K562 (cell line): ENCODE results near the gene LEAP2. TPM values are rescaled to one million over a fixed set of nuclear protein-coding genes. Genes with fewer than 3 reads are reported as not detected.

Experiments
- ATAC-seq: fragments of 200-7000 bp; cut with Tn5 transposase; 3 replicates; pipeline ENCODE4 v1.9.1; 2020; ENCODE audit warnings: moderate library complexity
- BruUV-seq: library from RNA; stranded (reverse); fragments of 400-500 nt; replicated peaks from 2 replicates; lab custom pipeline; 2021; lab: Mats Ljungman, UMichigan
- CTCF ChIA-PET: fragments of 300-600 bp; formaldehyde crosslinking; extraction: SDS; loops from one replicate; lab custom pipeline; 2021; ENCODE audit warnings: low intra/inter-chr PET ratio; lab: Yijun Ruan, JAX
- POLR2A ChIA-PET: fragments of 300-600, 350-650 bp; sonication (Branson Sonifier 250); formaldehyde crosslinking; extraction: SDS; loops from one replicate; lab custom pipeline; 2021; ENCODE audit warnings: antibody characterized with exemption, inconsistent platforms; lab: Yijun Ruan, JAX
- DNase-seq, 4 experiments: peaks; one replicate each; pipeline versions ENCODE4 v3.0.0 to v3.0.0-alpha.2; 2011 to 2018; ENCODE audit warnings: low spot score in 3 of 4, mixed read lengths in 3 of 4; ENCODE audit errors: extremely low read depth in 1 of 4
- FAIRE-seq: peaks from 2 replicates; lab custom pipeline; 2011; peaks lifted over from hg19 to GRCh38; lab: Jason Lieb, UNC
- H2AFZ ChIP-seq: 2 replicates; pipeline ENCODE4 v1.6.0; 2011; ENCODE audit warnings: low read depth, low read length, control low read depth, inconsistent platforms
- H3K27ac ChIP-seq: fragments of 200-600 bp; 3 replicates; pipeline ENCODE4 v1.8.0; 2011; ENCODE audit warnings: low read depth, mild to moderate bottlenecking, control low read depth, inconsistent platforms, low read length, moderate library complexity, mixed read lengths; ENCODE audit errors: extremely low read depth
- H3K27me3 ChIP-seq, 2 experiments: fragments of 300-600 bp in 1 of 2; 2 replicates in 1 of 2; 3 replicates in 1 of 2; pipeline versions ENCODE4 v1.6.0 to v1.8.0; 2011; ENCODE audit warnings: inconsistent platforms in 2 of 2, low read length in 2 of 2, mild to moderate bottlenecking in 1 of 2, mixed read lengths in 1 of 2, moderate library complexity in 1 of 2; ENCODE audit not compliant: control insufficient read depth in 2 of 2, insufficient read depth in 2 of 2
- H3K36me3 ChIP-seq: fragments of 300-600 bp; 3 replicates; pipeline ENCODE4 v1.8.0; 2011; ENCODE audit warnings: mild to moderate bottlenecking, low read length, inconsistent platforms; ENCODE audit not compliant: control insufficient read depth, insufficient read depth
- H3K4me1 ChIP-seq, 2 experiments: fragments of 200-600 bp in 1 of 2; replicated peaks in 1 of 2; 2 replicates in 1 of 2; 3 replicates in 1 of 2; pipeline versions ENCODE4 v1.5.1 to v1.8.0; 2011; ENCODE audit warnings: inconsistent platforms in 2 of 2, low read length in 2 of 2, mild to moderate bottlenecking in 1 of 2, mixed read lengths in 1 of 2, moderate library complexity in 1 of 2; ENCODE audit not compliant: control insufficient read depth in 2 of 2, insufficient read depth in 2 of 2
- H3K4me2 ChIP-seq: 2 replicates; pipeline ENCODE4 v1.6.1; 2011; ENCODE audit warnings: low read length, control low read depth, inconsistent platforms, mixed read lengths; ENCODE audit not compliant: insufficient read depth
- H3K4me3 ChIP-seq: fragments of 200-600 bp; sonication (generic), shearing (Covaris generic); 2 replicates; pipeline ENCODE4 v1.5.1; 2016; ENCODE audit warnings: control low read depth, inconsistent platforms
- H3K79me2 ChIP-seq: fragments of 200-600 bp; 3 replicates; pipeline ENCODE4 v1.8.0; 2011; ENCODE audit warnings: low read length, inconsistent platforms; ENCODE audit not compliant: control insufficient read depth, insufficient read depth
- H3K9ac ChIP-seq, 2 experiments: 2 replicates each; pipeline versions ENCODE4 v1.6.0 to v1.6.1; 2011; ENCODE audit warnings: low read depth in 2 of 2, low read length in 2 of 2, control low read depth in 1 of 2, inconsistent platforms in 1 of 2, mild to moderate bottlenecking in 1 of 2, mixed read lengths in 1 of 2; ENCODE audit not compliant: insufficient read depth in 1 of 2
- H3K9me1 ChIP-seq: one replicate; pipeline ENCODE4 v1.6.0; 2011; ENCODE audit warnings: inconsistent platforms, mild to moderate bottlenecking, low read length, moderate library complexity; ENCODE audit not compliant: control insufficient read depth, insufficient read depth
- H3K9me3 ChIP-seq: replicated peaks from 2 replicates; pipeline ENCODE4 v1.5.1; 2011; ENCODE audit warnings: low read depth, low read length, inconsistent platforms; ENCODE audit not compliant: control insufficient read depth, insufficient read depth
- H4K20me1 ChIP-seq: replicated peaks from 2 replicates; pipeline ENCODE4 v1.6.1; 2011; ENCODE audit warnings: low read length, inconsistent platforms, mixed read lengths; ENCODE audit not compliant: control insufficient read depth, insufficient read depth
- HINFP ChIP-seq: fragments of 450-650 bp; conservative IDR thresholded peaks from 2 replicates; pipeline ENCODE4 v1.6.1; 2016; ENCODE audit warnings: missing genetic modification characterization, low read depth, mild to moderate bottlenecking, control low read depth, missing compliant biosample characterization
- MAZ ChIP-seq, 2 experiments: fragments of 450-650 bp in 1 of 2; sonication (generic) in 1 of 2; formaldehyde crosslinking; IDR thresholded peaks in 1 of 2; conservative IDR thresholded peaks in 1 of 2; 2 replicates each; pipeline versions ENCODE4 v1.4.0 to v1.5.0; 2020; ENCODE audit warnings: mild to moderate bottlenecking in 1 of 2, missing genetic modification reagents in 1 of 2
- MEIS2 ChIP-seq: fragments of 450-650 bp; IDR thresholded peaks from 2 replicates; pipeline ENCODE4 v1.6.1; 2014; ENCODE audit warnings: mild to moderate bottlenecking; ENCODE audit not compliant: partially characterized antibody
- MYC ChIP-seq, 2 experiments: fragments of 250-450 bp in 1 of 2; sonication (Bioruptor Pico) in 1 of 2; IDR thresholded peaks; 2 replicates each; pipeline versions ENCODE4 v1.5.1 to v1.6.1; 2012 to 2021; ENCODE audit warnings: low read depth in 2 of 2, borderline replicate concordance in 1 of 2, improper control_type of control experiment in 1 of 2, low read length in 1 of 2, mild to moderate bottlenecking in 1 of 2, moderate library complexity in 1 of 2
- NFIC ChIP-seq: fragments of 450-650 bp; IDR thresholded peaks from 2 replicates; pipeline ENCODE4 v1.6.1; 2017; ENCODE audit warnings: mild to moderate bottlenecking, inconsistent platforms
- SUPT5H ChIP-seq: fragments of 450-650 bp; IDR thresholded peaks from 2 replicates; pipeline ENCODE4 v1.6.1; 2016
- TEAD1 ChIP-seq, 2 experiments: fragments of 450-650 bp in 1 of 2; sonication (generic) in 1 of 2; formaldehyde crosslinking; IDR thresholded peaks; 2 replicates each; pipeline versions ENCODE4 v1.4.0 to v1.8.0; 2020 to 2022; ENCODE audit warnings: mild to moderate bottlenecking in 2 of 2, missing genetic modification reagents in 1 of 2
- THRB ChIP-seq: fragments of 450-650 bp; formaldehyde crosslinking; conservative IDR thresholded peaks from 2 replicates; pipeline ENCODE4 v1.4.0; 2022; ENCODE audit warnings: mild to moderate bottlenecking, missing genetic modification characterization
- WGBS: fragments of 100-300 bp; shearing (Covaris generic); methylation state at CpG from one replicate; pipeline ENCODE4 v1.1.6; 2016; ENCODE audit warnings: low coverage, mixed read lengths; ENCODE audit not compliant: insufficient coverage; ENCODE audit errors: missing lambda C conversion rate; 5-methylcytosine and 5-hydroxymethylcytosine counted together
- in situ Hi-C: fragments of 300-500 bp; cut with MboI; formaldehyde crosslinking; loops from 4 replicates; pipeline ENCODE4 v1.15.0; 2018; ENCODE audit warnings: inconsistent platforms, mixed read lengths
- intact Hi-C: fragments of 100-400 bp; cut with micrococcal nuclease; formaldehyde crosslinking; loops from 2 replicates; pipeline ENCODE4 v1.14.2; 2022
- polyA plus RNA-seq, 8 experiments: library from polyadenylated mRNA; depleted of rRNA in 4 of 8; stranded (reverse) in 5 of 8; unstranded in 3 of 8; fragments of >200 nt; fragmentation: Nextera tagmentation in 2 of 8; fragmentation: Illumina TruSeq in 1 of 8; extraction: Ambion mirVana in 2 of 8; extraction: Trizol in 1 of 8; gene quantifications; 2 replicates each; pipeline versions ENCODE4 v1.2.1 to v1.2.3, GENCODE V29; 2011 to 2014; ENCODE audit warnings: inconsistent platforms in 1 of 8, missing spikeins in 1 of 8
- total RNA-seq, 7 experiments: library from RNA; depleted of rRNA in 6 of 7; stranded (reverse); fragments of >200 nt in 6 of 7; fragmentation: Illumina TruSeq in 2 of 7; extraction: Trizol in 2 of 7; gene quantifications; 2 replicates each; pipeline versions ENCODE4 v1.2.1 to v1.2.3, GENCODE V29; 2011 to 2021; ENCODE audit warnings: low replicate concordance in 1 of 7

LEAP2 gene
- total and polyA plus RNA-seq, 9 of the 15 experiments (the other 6 are each of a cell fraction or from before 2014, with no cell fraction given) = 1.1 to 5.6 (median 2.5) TPM

- H3K9me1 ChIP-seq = no peaks in the 10 kb centered on the region
- H3K36me3 ChIP-seq = peaks cover 54% of the 10 kb centered on the region
- intact Hi-C loops = no loop called here
- H3K79me2 ChIP-seq = no peaks in the 10 kb centered on the region
- TF ChIP-seq NFIC (peak; percentile 78), TEAD1 (CRISPR knock-in tag; IDR thresholded peaks at IDR 0.05) (no peak)
- in situ Hi-C loops = no loop called here
- WGBS = 46% methylated on average over 3 of the region's 3 CpGs
- POLR2A ChIA-PET = interaction anchor here (0.5 to 1.3 kb wide), 4 partner anchors 9 to 139 kb away, joined by 3 to 4 read pairs (median 3); no protein-coding TSS in a partner anchor
- 0 out of 2 replicates have a peak, but pooled peaks cover under 1% of the 10 kb centered on the region for H4K20me1 ChIP-seq
- H3K27me3 ChIP-seq = no peaks in the 10 kb centered on the region
- H3K4me3 ChIP-seq = no peak overlapping the region
- BruUV-seq = no TSS peak
- ATAC-seq (peak; percentile 47), FAIRE-seq (no peak), DNase-seq (peak in 1 of 4 experiments; percentile 38)
- H3K9ac ChIP-seq = no peak overlapping the region
- H3K9me3 ChIP-seq = no peaks in the 10 kb centered on the region
- CTCF ChIA-PET = no interaction called here
- H3K4me1 ChIP-seq = peaks cover 0 to 5% of the 10 kb centered on the region in 2 experiments; a peak in 2 of 5 replicates
- no peak overlapping the region for H2AFZ ChIP-seq
- H3K27ac ChIP-seq = no peak overlapping the region
- H3K4me2 ChIP-seq = no peak overlapping the region
Measured at GRCh38 chr5:132877938-132878337, 4.5 kb downstream of the LEAP2 start.

- BruUV-seq = no TSS peak
- peaks cover 72% of the 10 kb centered on the region for H3K36me3 ChIP-seq
- no peaks in the 10 kb centered on the region for H3K9me3 ChIP-seq
- ChIA-PET POLR2A (interaction anchor here (0.6 to 1.3 kb wide), 5 partner anchors 9 to 80 kb away, joined by 3 to 4 read pairs (median 3); partner anchors contain the start of gene AFF4), CTCF (interaction anchor here (0.5 to 2.3 kb wide), 9 partner anchors 16 to 818 kb away, joined by 3 to 13 read pairs (median 3); partner anchors contain the start of gene SHROOM1)
- intact Hi-C loops (loop anchor here (1.0 to 10.0 kb wide), 4 partner anchors 53 to 357 kb away; partner anchors contain the start of genes IL4 and SHROOM1), in situ Hi-C loops (no loop called here)
- H3K4me1 ChIP-seq = no peaks in the 10 kb centered on the region
- H3K4me3 ChIP-seq = no peak overlapping the region
- no peaks in the 10 kb centered on the region for H4K20me1 ChIP-seq
- H3K27ac ChIP-seq = no peak overlapping the region
- no peak overlapping the region for H3K4me2 ChIP-seq
- FAIRE-seq (peak; percentile 93), ATAC-seq (peak; percentile 99), DNase-seq (peak; percentile 45 to 79 (median 56))
- no peak overlapping the region for H2AFZ ChIP-seq
- no peaks in the 10 kb centered on the region for H3K79me2 ChIP-seq
- H3K27me3 ChIP-seq = no peaks in the 10 kb centered on the region
- H3K9ac ChIP-seq = no peak overlapping the region
- WGBS = 3% methylated on average over 2 of the region's 2 CpGs
- H3K9me1 ChIP-seq = no peaks in the 10 kb centered on the region
- TF ChIP-seq MEIS2 = peak; percentile 62
- TF ChIP-seq MAZ (CRISPR knock-in tag; conservative IDR thresholded peaks at IDR 0.05 in 1 of 2, IDR thresholded peaks at IDR 0.05 in 1 of 2) = peak in 1 of 2 experiments; percentile 54; a peak in 1 of 4 replicates
- TF ChIP-seq SUPT5H = no peak
- TF ChIP-seq HINFP = no peak
- no peak for TF ChIP-seq MYC (IDR thresholded peaks at IDR 0.05; ENCODE audit: low read depth, low read length)
- no peak for TF ChIP-seq MYC (CRISPR knock-in tag; IDR thresholded peaks at IDR 0.05; ENCODE audit: borderline replicate concordance, low read depth)
- no peak for TF ChIP-seq THRB (CRISPR knock-in tag)
Measured at GRCh38 chr5:132883261-132883834, 9.9 kb downstream of the LEAP2 start.
